Measurements from ENCODE around the gene DENND1A. TPM values are rescaled to one million over a fixed set of nuclear protein-coding genes. Genes with fewer than 3 reads are reported as not detected.

Gene DENND1A
- total and polyA plus RNA-seq, 2 experiments from 2014 or later, result 13.1 to 28.7 TPM

DNA sequence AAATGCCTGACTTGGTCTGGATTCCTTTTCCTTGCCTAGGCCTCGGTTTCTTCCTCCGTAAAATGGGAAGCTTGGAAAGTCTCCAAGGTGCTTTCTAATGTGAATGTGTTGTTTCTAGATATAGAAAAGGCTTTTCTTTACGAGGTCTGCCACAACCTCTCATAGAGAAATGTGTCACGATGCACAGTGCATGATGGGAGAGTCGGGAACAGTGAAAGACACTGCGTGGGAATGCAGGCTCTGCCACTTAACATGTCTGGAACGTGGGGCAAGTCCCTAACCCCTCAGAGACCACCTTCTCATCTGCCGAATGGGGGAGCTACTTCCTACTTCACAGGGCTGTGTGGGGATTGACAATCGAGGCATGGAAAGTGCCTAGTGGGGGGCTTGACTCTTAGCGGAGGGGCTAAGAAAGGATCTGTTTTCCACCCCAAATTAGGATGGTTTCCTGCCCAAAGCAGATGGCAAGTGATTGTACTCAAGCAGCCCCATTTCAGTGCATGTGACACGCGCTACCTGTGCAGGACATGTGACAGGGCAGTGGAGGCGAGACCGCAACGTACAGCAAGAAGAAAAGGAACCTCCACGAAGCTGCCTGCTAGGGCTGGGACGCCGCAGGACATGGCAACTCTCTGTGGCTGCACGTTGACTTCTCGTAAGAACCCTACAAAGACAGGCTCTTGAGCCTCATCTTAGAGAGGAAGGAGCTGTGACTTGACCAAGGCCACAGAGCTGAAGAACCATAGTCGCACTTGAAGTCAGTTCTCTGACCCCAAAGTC, 458.7 kb downstream of the DENND1A start:
- no peak for ATAC-seq
- H3K4me2 ChIP-seq, result no peak overlapping the region
- TF ChIP-seq ZNF331 (CRISPR knock-in tag; IDR thresholded peaks at IDR 0.05; ENCODE audit: low read depth), result no peak
- TF ChIP-seq NANOG (IDR thresholded peaks at IDR 0.05; ENCODE audit: borderline replicate concordance), result no peak
- TF ChIP-seq, protein P1, sequence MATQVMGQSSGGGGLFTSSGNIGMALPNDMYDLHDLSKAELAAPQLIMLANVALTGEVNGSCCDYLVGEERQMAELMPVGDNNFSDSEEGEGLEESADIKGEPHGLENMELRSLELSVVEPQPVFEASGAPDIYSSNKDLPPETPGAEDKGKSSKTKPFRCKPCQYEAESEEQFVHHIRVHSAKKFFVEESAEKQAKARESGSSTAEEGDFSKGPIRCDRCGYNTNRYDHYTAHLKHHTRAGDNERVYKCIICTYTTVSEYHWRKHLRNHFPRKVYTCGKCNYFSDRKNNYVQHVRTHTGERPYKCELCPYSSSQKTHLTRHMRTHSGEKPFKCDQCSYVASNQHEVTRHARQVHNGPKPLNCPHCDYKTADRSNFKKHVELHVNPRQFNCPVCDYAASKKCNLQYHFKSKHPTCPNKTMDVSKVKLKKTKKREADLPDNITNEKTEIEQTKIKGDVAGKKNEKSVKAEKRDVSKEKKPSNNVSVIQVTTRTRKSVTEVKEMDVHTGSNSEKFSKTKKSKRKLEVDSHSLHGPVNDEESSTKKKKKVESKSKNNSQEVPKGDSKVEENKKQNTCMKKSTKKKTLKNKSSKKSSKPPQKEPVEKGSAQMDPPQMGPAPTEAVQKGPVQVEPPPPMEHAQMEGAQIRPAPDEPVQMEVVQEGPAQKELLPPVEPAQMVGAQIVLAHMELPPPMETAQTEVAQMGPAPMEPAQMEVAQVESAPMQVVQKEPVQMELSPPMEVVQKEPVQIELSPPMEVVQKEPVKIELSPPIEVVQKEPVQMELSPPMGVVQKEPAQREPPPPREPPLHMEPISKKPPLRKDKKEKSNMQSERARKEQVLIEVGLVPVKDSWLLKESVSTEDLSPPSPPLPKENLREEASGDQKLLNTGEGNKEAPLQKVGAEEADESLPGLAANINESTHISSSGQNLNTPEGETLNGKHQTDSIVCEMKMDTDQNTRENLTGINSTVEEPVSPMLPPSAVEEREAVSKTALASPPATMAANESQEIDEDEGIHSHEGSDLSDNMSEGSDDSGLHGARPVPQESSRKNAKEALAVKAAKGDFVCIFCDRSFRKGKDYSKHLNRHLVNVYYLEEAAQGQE (IDR thresholded peaks at IDR 0.05; ENCODE audit: unreplicated experiment), result no peak
- TF ChIP-seq CREB1 (CRISPR knock-in tag; IDR thresholded peaks at IDR 0.05; ENCODE audit: low read depth), result no peak
- no peak for TF ChIP-seq EZH2phosphoT487 (IDR thresholded peaks at IDR 0.05; ENCODE audit: unreplicated experiment)
- no peak for TF ChIP-seq JUNB (IDR thresholded peaks at IDR 0.05; ENCODE audit: unreplicated experiment)
- no peak for TF ChIP-seq POLR2AphosphoS5 (IDR thresholded peaks at IDR 0.05; ENCODE audit: low read depth)
- TF ChIP-seq, protein P2, sequence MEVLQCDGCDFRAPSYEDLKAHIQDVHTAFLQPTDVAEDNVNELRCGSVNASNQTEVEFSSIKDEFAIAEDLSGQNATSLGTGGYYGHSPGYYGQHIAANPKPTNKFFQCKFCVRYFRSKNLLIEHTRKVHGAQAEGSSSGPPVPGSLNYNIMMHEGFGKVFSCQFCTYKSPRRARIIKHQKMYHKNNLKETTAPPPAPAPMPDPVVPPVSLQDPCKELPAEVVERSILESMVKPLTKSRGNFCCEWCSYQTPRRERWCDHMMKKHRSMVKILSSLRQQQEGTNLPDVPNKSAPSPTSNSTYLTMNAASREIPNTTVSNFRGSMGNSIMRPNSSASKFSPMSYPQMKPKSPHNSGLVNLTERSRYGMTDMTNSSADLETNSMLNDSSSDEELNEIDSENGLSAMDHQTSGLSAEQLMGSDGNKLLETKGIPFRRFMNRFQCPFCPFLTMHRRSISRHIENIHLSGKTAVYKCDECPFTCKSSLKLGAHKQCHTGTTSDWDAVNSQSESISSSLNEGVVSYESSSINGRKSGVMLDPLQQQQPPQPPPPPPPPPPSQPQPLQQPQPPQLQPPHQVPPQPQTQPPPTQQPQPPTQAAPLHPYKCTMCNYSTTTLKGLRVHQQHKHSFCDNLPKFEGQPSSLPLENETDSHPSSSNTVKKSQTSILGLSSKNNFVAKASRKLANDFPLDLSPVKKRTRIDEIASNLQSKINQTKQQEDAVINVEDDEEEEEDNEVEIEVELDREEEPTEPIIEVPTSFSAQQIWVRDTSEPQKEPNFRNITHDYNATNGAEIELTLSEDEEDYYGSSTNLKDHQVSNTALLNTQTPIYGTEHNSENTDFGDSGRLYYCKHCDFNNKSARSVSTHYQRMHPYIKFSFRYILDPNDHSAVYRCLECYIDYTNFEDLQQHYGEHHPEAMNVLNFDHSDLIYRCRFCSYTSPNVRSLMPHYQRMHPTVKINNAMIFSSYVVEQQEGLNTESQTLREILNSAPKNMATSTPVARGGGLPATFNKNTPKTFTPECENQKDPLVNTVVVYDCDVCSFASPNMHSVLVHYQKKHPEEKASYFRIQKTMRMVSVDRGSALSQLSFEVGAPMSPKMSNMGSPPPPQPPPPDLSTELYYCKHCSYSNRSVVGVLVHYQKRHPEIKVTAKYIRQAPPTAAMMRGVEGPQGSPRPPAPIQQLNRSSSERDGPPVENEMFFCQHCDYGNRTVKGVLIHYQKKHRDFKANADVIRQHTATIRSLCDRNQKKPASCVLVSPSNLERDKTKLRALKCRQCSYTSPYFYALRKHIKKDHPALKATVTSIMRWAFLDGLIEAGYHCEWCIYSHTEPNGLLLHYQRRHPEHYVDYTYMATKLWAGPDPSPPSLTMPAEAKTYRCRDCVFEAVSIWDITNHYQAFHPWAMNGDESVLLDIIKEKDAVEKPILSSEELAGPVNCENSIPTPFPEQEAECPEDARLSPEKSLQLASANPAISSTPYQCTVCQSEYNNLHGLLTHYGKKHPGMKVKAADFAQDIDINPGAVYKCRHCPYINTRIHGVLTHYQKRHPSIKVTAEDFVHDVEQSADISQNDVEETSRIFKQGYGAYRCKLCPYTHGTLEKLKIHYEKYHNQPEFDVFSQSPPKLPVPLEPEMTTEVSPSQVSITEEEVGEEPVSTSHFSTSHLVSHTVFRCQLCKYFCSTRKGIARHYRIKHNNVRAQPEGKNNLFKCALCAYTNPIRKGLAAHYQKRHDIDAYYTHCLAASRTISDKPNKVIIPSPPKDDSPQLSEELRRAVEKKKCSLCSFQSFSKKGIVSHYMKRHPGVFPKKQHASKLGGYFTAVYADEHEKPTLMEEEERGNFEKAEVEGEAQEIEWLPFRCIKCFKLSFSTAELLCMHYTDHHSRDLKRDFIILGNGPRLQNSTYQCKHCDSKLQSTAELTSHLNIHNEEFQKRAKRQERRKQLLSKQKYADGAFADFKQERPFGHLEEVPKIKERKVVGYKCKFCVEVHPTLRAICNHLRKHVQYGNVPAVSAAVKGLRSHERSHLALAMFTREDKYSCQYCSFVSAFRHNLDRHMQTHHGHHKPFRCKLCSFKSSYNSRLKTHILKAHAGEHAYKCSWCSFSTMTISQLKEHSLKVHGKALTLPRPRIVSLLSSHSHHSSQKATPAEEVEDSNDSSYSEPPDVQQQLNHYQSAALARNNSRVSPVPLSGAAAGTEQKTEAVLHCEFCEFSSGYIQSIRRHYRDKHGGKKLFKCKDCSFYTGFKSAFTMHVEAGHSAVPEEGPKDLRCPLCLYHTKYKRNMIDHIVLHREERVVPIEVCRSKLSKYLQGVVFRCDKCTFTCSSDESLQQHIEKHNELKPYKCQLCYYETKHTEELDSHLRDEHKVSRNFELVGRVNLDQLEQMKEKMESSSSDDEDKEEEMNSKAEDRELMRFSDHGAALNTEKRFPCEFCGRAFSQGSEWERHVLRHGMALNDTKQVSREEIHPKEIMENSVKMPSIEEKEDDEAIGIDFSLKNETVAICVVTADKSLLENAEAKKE (CRISPR knock-in tag; IDR thresholded peaks at IDR 0.05), result no peak
- TF ChIP-seq STAT1 (IDR thresholded peaks at IDR 0.05; ENCODE audit: unreplicated experiment), result no peak
- TF ChIP-seq, protein P3, sequence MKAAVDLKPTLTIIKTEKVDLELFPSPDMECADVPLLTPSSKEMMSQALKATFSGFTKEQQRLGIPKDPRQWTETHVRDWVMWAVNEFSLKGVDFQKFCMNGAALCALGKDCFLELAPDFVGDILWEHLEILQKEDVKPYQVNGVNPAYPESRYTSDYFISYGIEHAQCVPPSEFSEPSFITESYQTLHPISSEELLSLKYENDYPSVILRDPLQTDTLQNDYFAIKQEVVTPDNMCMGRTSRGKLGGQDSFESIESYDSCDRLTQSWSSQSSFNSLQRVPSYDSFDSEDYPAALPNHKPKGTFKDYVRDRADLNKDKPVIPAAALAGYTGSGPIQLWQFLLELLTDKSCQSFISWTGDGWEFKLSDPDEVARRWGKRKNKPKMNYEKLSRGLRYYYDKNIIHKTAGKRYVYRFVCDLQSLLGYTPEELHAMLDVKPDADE (IDR thresholded peaks at IDR 0.05), result no peak
- no peak for TF ChIP-seq ZNF114 (CRISPR knock-in tag; IDR thresholded peaks at IDR 0.05)
- no peak for TF ChIP-seq EZH2 (IDR thresholded peaks at IDR 0.05; ENCODE audit: low read depth, unreplicated experiment)
- TF ChIP-seq, protein P4, sequence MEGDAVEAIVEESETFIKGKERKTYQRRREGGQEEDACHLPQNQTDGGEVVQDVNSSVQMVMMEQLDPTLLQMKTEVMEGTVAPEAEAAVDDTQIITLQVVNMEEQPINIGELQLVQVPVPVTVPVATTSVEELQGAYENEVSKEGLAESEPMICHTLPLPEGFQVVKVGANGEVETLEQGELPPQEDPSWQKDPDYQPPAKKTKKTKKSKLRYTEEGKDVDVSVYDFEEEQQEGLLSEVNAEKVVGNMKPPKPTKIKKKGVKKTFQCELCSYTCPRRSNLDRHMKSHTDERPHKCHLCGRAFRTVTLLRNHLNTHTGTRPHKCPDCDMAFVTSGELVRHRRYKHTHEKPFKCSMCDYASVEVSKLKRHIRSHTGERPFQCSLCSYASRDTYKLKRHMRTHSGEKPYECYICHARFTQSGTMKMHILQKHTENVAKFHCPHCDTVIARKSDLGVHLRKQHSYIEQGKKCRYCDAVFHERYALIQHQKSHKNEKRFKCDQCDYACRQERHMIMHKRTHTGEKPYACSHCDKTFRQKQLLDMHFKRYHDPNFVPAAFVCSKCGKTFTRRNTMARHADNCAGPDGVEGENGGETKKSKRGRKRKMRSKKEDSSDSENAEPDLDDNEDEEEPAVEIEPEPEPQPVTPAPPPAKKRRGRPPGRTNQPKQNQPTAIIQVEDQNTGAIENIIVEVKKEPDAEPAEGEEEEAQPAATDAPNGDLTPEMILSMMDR (conservative IDR thresholded peaks at IDR 0.05; ENCODE audit: low read depth in 2 of 2), result no peak; a peak in 1 of 4 replicates
- no peak overlapping the region for H3K4me3 ChIP-seq
- peaks cover 21% of the 10 kb centered on the region for H3K4me1 Mint-ChIP-seq
- no peak overlapping the region for H2AFZ ChIP-seq
- no peak overlapping the region for H3K4me3 Mint-ChIP-seq
- H3K79me2 ChIP-seq (replicated peaks; ENCODE audit: insufficient read depth), result no peaks in the 10 kb centered on the region
- no peaks in the 10 kb centered on the region for H3K9me3 Mint-ChIP-seq
- no peaks in the 10 kb centered on the region for H3K36me3 Mint-ChIP-seq (ENCODE audit: low read depth)
- H3F3A ChIP-seq (replicated peaks; ENCODE audit: low read depth), result no peaks in the 10 kb centered on the region
- H3K27ac Mint-ChIP-seq, result no peak overlapping the region
- no peaks in the 10 kb centered on the region for H3K4me1 ChIP-seq (ENCODE audit: insufficient read depth)
- no peaks in the 10 kb centered on the region for H3K27me3 ChIP-seq (ENCODE audit: insufficient read depth)
- no peaks in the 10 kb centered on the region; the same call in 1 of the 2 replicates for H4K20me1 ChIP-seq (replicated peaks; ENCODE audit: insufficient read depth)
- no peaks in the 10 kb centered on the region for H3K36me3 ChIP-seq (ENCODE audit: insufficient read depth)
- H3K9me2 ChIP-seq (ENCODE audit: insufficient read depth), result no peaks in the 10 kb centered on the region
- H3K27ac ChIP-seq (ENCODE audit: low read depth), result no peak overlapping the region
- no peak for DNase-seq (ENCODE audit: low spot score)
- peaks cover 4% of the 10 kb centered on the region for H3K27me3 Mint-ChIP-seq (ENCODE audit: insufficient read depth, low read depth, poor library complexity)
